CD14-positive monocyte (primary cell): Measurements from ENCODE around the gene USP9X. TPM values are rescaled to one million over a fixed set of nuclear protein-coding genes. Genes with fewer than 3 reads are reported as not detected.

Experiments used
- DNase-seq, 3 donors: peaks; one replicate each; pipeline ENCODE4 v3.0.0-alpha.2; 2011 to 2022
- H2AFZ ChIP-seq: 2 replicates; pipeline ENCODE4 v1.6.0; 2012; ENCODE audit warnings: mild to moderate bottlenecking, low read depth, low read length, inconsistent platforms; ENCODE audit not compliant: insufficient read depth, poor library complexity, severe bottlenecking
- H3K27ac ChIP-seq, 2 donors: 1 replicate in 1 of 2; 2 replicates in 1 of 2; pipeline ENCODE4 v1.5.1; 2012 to 2013; ENCODE audit warnings: low read length in 2 of 2, control low read depth in 1 of 2, inconsistent platforms in 1 of 2, low read depth in 1 of 2, mild to moderate bottlenecking in 1 of 2
- H3K27me3 ChIP-seq, 2 donors: one replicate each; pipeline versions ENCODE4 v1.6.0 to v1.6.1; 2011 to 2013; ENCODE audit warnings: low read length in 2 of 2; ENCODE audit not compliant: control insufficient read depth in 2 of 2, insufficient read depth in 2 of 2
- H3K36me3 ChIP-seq, 2 donors: replicated peaks in 1 of 2; 1 replicate in 1 of 2; 2 replicates in 1 of 2; pipeline versions ENCODE4 v1.5.1 to v1.6.1; 2012 to 2013; ENCODE audit warnings: low read length in 2 of 2, control low read depth in 1 of 2, inconsistent platforms in 1 of 2, mild to moderate bottlenecking in 1 of 2; ENCODE audit not compliant: insufficient read depth in 2 of 2, control insufficient read depth in 1 of 2
- H3K4me1 ChIP-seq, 2 donors: 1 replicate in 1 of 2; 2 replicates in 1 of 2; pipeline versions ENCODE4 v1.5.1 to v1.6.1; 2012 to 2013; ENCODE audit warnings: low read length in 2 of 2, control low read depth in 1 of 2, inconsistent platforms in 1 of 2, mild to moderate bottlenecking in 1 of 2, moderate library complexity in 1 of 2; ENCODE audit not compliant: insufficient read depth in 2 of 2, control insufficient read depth in 1 of 2
- H3K4me2 ChIP-seq: replicated peaks from 2 replicates; pipeline ENCODE3; 2012; ENCODE audit warnings: low read length, moderate library complexity, mild to moderate bottlenecking; ENCODE audit not compliant: poor library complexity, severe bottlenecking; ENCODE audit errors: extremely low read depth
- H3K4me3 ChIP-seq, 3 experiments: fragments of 200-600 bp in 1 of 3; sonication (generic) in 1 of 3; replicated peaks in 1 of 3; 1 replicate in 2 of 3; 2 replicates in 1 of 3; pipeline ENCODE4 v1.5.1; 2011 to 2013; ENCODE audit warnings: low read length in 3 of 3, mild to moderate bottlenecking in 3 of 3, control low read depth in 2 of 3, low read depth in 2 of 3, inconsistent platforms in 1 of 3, moderate library complexity in 1 of 3
- H3K79me2 ChIP-seq: 2 replicates; pipeline ENCODE4 v1.6.0; 2012; ENCODE audit warnings: mild to moderate bottlenecking, control low read depth, inconsistent platforms, low read length, moderate library complexity; ENCODE audit not compliant: insufficient read depth
- H3K9ac ChIP-seq: 2 replicates; pipeline ENCODE4 v1.6.0; 2017; ENCODE audit warnings: low read length, mild to moderate bottlenecking; ENCODE audit not compliant: insufficient read depth, poor library complexity, severe bottlenecking
- H3K9me3 ChIP-seq, 2 donors: replicated peaks in 1 of 2; 1 replicate in 1 of 2; 2 replicates in 1 of 2; pipeline versions ENCODE4 v1.5.1 to v1.6.1; 2012 to 2013; ENCODE audit warnings: low read length in 2 of 2, control low read depth in 1 of 2; ENCODE audit not compliant: control insufficient read depth in 1 of 2, insufficient read depth in 1 of 2
- H4K20me1 ChIP-seq: 2 replicates; pipeline ENCODE4 v1.6.0; 2012; ENCODE audit warnings: mild to moderate bottlenecking, low read length, control low read depth, moderate library complexity; ENCODE audit not compliant: insufficient read depth
- H3K27ac Mint-ChIP-seq, 7 donors: one replicate each; pipeline ENCODE4 v1.8.0; 2020; ENCODE audit warnings: mild to moderate bottlenecking in 7 of 7, mixed read lengths in 7 of 7, moderate library complexity in 6 of 7, inconsistent platforms in 2 of 7
- H3K27me3 Mint-ChIP-seq, 3 donors: one replicate each; pipeline ENCODE4 v1.8.0; 2021 to 2022; ENCODE audit warnings: low read depth in 3 of 3, mild to moderate bottlenecking in 3 of 3, mixed read lengths in 3 of 3, moderate library complexity in 3 of 3, inconsistent platforms in 1 of 3
- H3K36me3 Mint-ChIP-seq, 2 donors: one replicate each; pipeline ENCODE4 v1.8.0; 2020; ENCODE audit warnings: mixed read lengths in 2 of 2, inconsistent platforms in 1 of 2, mild to moderate bottlenecking in 1 of 2
- H3K4me1 Mint-ChIP-seq: one replicate; pipeline ENCODE4 v1.8.0; 2020; ENCODE audit warnings: mild to moderate bottlenecking, mixed read lengths
- H3K4me3 Mint-ChIP-seq, 2 donors: one replicate each; pipeline ENCODE4 v1.8.0; 2020; ENCODE audit warnings: mild to moderate bottlenecking in 2 of 2, mixed read lengths in 2 of 2, moderate library complexity in 1 of 2
- H3K9me3 Mint-ChIP-seq, 7 donors: one replicate each; pipeline ENCODE4 v1.8.0; 2020 to 2022; ENCODE audit warnings: mixed read lengths in 7 of 7, mild to moderate bottlenecking in 6 of 7, moderate library complexity in 6 of 7, inconsistent platforms in 2 of 7
- CTCF ChIP-seq: fragments of 200-600 bp; IDR thresholded peaks from one replicate; pipeline ENCODE4 v1.8.0; 2022; ENCODE audit warnings: antibody characterized with exemption, mild to moderate bottlenecking
- WGBS: methylation state at CpG from one replicate; pipeline ENCODE4 v1.1.5; 2013; ENCODE audit warnings: missing lambda C conversion rate; ENCODE audit not compliant: insufficient coverage; 5-methylcytosine and 5-hydroxymethylcytosine counted together
- intact Hi-C, 2 donors: fragments of 100-400 bp; cut with micrococcal nuclease; formaldehyde crosslinking; loops; one replicate each; pipeline versions ENCODE4 v1.15.0 to v1.15.1; 2023
- polyA plus RNA-seq, 3 donors: library from polyadenylated mRNA; depleted of rRNA in 1 of 3; unstranded in 2 of 3; stranded (reverse) in 1 of 3; fragments of 300-500 nt in 2 of 3; fragments of >200 nt in 1 of 3; fragmentation: Illumina TruSeq in 2 of 3; gene quantifications; 1 replicate in 2 of 3; 2 replicates in 1 of 3; pipeline ENCODE4 v1.2.3, GENCODE V29; 2012 to 2021

The USP9X gene
- polyA plus RNA-seq, 3 donors = 8.3 to 16.1 (median 9.6) TPM

DNA sequence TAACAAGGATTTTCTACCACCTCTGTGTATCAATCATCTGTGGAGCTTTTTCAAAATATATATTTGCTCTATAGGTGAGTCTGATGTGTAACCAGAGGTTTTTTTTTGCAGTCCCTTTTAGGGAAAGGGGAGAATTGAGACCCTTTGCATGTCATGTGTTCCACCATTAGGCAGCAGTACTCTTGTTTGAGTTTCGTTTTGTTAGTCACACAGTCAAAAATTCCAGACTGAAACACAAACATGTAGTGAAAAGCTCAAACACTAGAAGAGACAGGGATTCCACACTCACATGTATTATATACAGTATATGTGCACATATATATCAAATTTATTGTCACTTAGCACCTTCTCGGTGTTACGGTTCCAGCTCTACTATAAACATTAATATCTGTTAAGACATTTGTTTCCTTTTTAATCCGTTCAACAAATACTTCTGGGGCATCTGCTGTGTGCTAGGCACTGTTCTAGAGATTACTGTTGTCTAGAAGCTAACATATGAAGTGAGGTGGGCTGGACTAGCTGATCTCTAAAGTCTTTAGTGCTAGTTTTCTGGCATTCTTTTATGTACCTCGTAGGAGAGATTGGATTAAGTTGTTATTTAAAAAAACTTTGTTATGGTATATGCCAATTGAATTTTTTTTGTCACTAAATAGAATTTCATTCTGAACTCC lies 5.5 kb downstream of the USP9X start:
- peaks cover 0 to 16% of the 10 kb centered on the region in 2 donors for H3K27me3 ChIP-seq
- H3K79me2 ChIP-seq = peaks cover 100% of the 10 kb centered on the region
- H3K4me1 Mint-ChIP-seq = peaks cover 37% of the 10 kb centered on the region
- H2AFZ ChIP-seq = no peak overlapping the region
- peaks cover 4 to 9% of the 10 kb centered on the region in 2 donors for H3K36me3 Mint-ChIP-seq
- peaks cover 0 to 6% (median 0%) of the 10 kb centered on the region in 7 donors for H3K9me3 Mint-ChIP-seq
- DNase-seq = peak in 1 of 3 donors; percentile 12
- no peak overlapping the region for H3K27ac ChIP-seq
- intact Hi-C loops = no loop called here
- no peak overlapping the region for H3K27ac Mint-ChIP-seq
- no peak overlapping the region for H3K4me3 ChIP-seq
- H3K9ac ChIP-seq = no peak overlapping the region
- TF ChIP-seq CTCF = no peak
- H3K27me3 Mint-ChIP-seq = peaks cover 0 to 31% (median 0%) of the 10 kb centered on the region in 3 donors
- no peak overlapping the region for H3K4me3 Mint-ChIP-seq
- no peaks in the 10 kb centered on the region for H3K36me3 ChIP-seq
- H3K4me2 ChIP-seq = no peak overlapping the region
- no CpG with 5 or more reads among the region's 5 CpGs for WGBS
- H3K4me1 ChIP-seq = peaks cover 20 to 24% of the 10 kb centered on the region in 2 donors
- no peaks in the 10 kb centered on the region for H3K9me3 ChIP-seq
- peaks cover 96% of the 10 kb centered on the region for H4K20me1 ChIP-seq

DNA sequence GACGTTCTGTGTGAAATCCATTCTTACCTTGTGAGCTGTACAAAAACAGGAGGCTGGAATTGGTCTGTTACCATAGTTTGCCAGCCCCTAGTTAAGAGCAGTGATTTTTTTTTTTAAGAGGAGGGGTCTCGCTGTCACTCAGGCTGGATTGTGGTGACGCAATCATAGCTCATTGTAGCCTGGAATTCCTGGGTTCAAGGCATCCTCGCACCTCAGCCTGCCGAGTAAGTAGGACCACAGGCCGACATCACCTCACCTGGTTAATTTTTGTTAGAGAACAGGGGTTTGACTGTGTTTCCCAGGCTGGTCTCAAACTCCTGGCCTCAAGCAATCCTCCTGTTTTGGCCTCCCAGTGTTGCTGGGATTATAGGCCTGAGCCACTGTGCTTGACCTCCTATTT lies 7.5 kb downstream of the USP9X start:
- H3K27me3 ChIP-seq = peaks cover 0 to 5% of the 10 kb centered on the region in 2 donors
- H3K4me2 ChIP-seq = no peak overlapping the region
- peaks cover 100% of the 10 kb centered on the region for H3K79me2 ChIP-seq
- WGBS = no CpG with 5 or more reads among the region's 6 CpGs
- TF ChIP-seq CTCF = no peak
- DNase-seq = no peak
- peaks cover 100% of the 10 kb centered on the region for H4K20me1 ChIP-seq
- Mint-ChIP-seq H3K27me3 (peaks cover 0 to 21% (median 0%) of the 10 kb centered on the region in 3 donors), H3K27ac (no peak overlapping the region), H3K4me1 (peaks cover 52% of the 10 kb centered on the region), H3K4me3 (no peak overlapping the region), H3K36me3 (peaks cover 2 to 9% of the 10 kb centered on the region in 2 donors), H3K9me3 (peaks cover 0 to 3% (median 0%) of the 10 kb centered on the region in 7 donors)
- peaks cover 22 to 24% of the 10 kb centered on the region in 2 donors for H3K4me1 ChIP-seq
- intact Hi-C loops = no loop called here
- no peak overlapping the region for H3K4me3 ChIP-seq
- no peak overlapping the region for H2AFZ ChIP-seq
- no peaks in the 10 kb centered on the region for H3K36me3 ChIP-seq
- H3K9me3 ChIP-seq = no peaks in the 10 kb centered on the region
- H3K27ac ChIP-seq = no peak overlapping the region
- no peak overlapping the region for H3K9ac ChIP-seq
